HFFc6 (cell line): ENCODE data around the gene DZIP3. TPM values are rescaled to one million over a fixed set of nuclear protein-coding genes. Genes with fewer than 3 reads are reported as not detected.

Source experiments
- DNase-seq: peaks from one replicate; pipeline ENCODE4 v3.0.0-alpha.2; 2018
- H3K27ac Mint-ChIP-seq: 2 replicates; pipeline ENCODE4 v1.8.0; 2020; ENCODE audit warnings: mild to moderate bottlenecking, mixed read lengths
- H3K27me3 Mint-ChIP-seq: 2 replicates; pipeline ENCODE4 v1.8.0; 2021; ENCODE audit warnings: mild to moderate bottlenecking, moderate library complexity, mixed read lengths; ENCODE audit not compliant: insufficient read depth
- H3K36me3 Mint-ChIP-seq: 2 replicates; pipeline ENCODE4 v1.8.0; 2021; ENCODE audit warnings: low read depth, mixed read lengths
- H3K4me1 Mint-ChIP-seq: 2 replicates; pipeline ENCODE4 v1.8.0; 2020; ENCODE audit warnings: low read depth, mixed read lengths
- H3K4me3 Mint-ChIP-seq: 2 replicates; pipeline ENCODE4 v1.8.0; 2020; ENCODE audit warnings: mild to moderate bottlenecking, moderate library complexity, mixed read lengths
- H3K9me3 Mint-ChIP-seq: 2 replicates; pipeline ENCODE4 v1.8.0; 2020; ENCODE audit warnings: mild to moderate bottlenecking, mixed read lengths
- total RNA-seq, 6 experiments: library from RNA; stranded (reverse); fragmentation: NEBNext Ultra II Directional; extraction: Animal tissue kit (Norgen Biotek cat#: 25700); gene quantifications; 2 replicates in 1 of 6; 3 replicates in 5 of 6; pipeline ENCODE4 v1.2.3, GENCODE V29; 2021
- TF ChIP-seq, protein P1 (sequence below): fragments of 200-600 bp; sonication (generic); IDR thresholded peaks from 2 replicates; pipeline ENCODE4 v1.5.0; 2021; ENCODE audit warnings: antibody characterized with exemption, mild to moderate bottlenecking

The DZIP3 gene
- total RNA-seq, 6 experiments from 2014 or later: 9.0 to 13.1 (median 11.9) TPM

- no peaks in the 10 kb centered on the region; the same call in 1 of the 2 replicates for H3K9me3 Mint-ChIP-seq
- no peaks in the 10 kb centered on the region for H3K27me3 Mint-ChIP-seq
- no peak for DNase-seq
- H3K36me3 Mint-ChIP-seq: peaks cover 10% of the 10 kb centered on the region
- no peak overlapping the region for H3K27ac Mint-ChIP-seq
- no peaks in the 10 kb centered on the region for H3K4me1 Mint-ChIP-seq
- H3K4me3 Mint-ChIP-seq: no peak overlapping the region
- TF ChIP-seq, protein P1, sequence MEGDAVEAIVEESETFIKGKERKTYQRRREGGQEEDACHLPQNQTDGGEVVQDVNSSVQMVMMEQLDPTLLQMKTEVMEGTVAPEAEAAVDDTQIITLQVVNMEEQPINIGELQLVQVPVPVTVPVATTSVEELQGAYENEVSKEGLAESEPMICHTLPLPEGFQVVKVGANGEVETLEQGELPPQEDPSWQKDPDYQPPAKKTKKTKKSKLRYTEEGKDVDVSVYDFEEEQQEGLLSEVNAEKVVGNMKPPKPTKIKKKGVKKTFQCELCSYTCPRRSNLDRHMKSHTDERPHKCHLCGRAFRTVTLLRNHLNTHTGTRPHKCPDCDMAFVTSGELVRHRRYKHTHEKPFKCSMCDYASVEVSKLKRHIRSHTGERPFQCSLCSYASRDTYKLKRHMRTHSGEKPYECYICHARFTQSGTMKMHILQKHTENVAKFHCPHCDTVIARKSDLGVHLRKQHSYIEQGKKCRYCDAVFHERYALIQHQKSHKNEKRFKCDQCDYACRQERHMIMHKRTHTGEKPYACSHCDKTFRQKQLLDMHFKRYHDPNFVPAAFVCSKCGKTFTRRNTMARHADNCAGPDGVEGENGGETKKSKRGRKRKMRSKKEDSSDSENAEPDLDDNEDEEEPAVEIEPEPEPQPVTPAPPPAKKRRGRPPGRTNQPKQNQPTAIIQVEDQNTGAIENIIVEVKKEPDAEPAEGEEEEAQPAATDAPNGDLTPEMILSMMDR: no peak
Measured at GRCh38 chr3:108698461-108698860, 108.9 kb downstream of the DZIP3 start.

DNA sequence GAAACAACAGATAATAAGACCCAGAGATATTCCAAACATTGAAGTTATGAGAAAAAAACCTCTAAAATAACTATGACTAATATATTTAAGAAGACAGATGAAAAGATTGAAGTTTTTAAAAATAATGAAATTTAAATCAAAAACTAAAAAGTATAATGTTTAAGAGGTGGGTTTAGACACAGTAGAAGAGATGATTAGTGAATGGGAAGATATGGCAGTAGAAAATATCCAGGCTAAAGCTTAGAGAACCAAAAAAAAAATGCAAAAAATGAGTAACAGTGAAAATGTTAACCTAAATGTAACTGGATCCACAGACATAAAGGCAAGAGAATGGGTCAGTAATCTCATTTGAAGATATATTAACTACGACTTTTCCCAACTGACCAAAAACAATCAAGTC is 115.5 kb downstream of the DZIP3 start:
- TF ChIP-seq, protein P1: no peak
- Mint-ChIP-seq H3K4me1 (no peaks in the 10 kb centered on the region), H3K36me3 (no peaks in the 10 kb centered on the region)

GRCh38 chr3:108713009-108713516 is 123.5 kb downstream of the DZIP3 start:
- no peaks in the 10 kb centered on the region for H3K9me3 Mint-ChIP-seq
- peaks cover 2% of the 10 kb centered on the region; the same call in 1 of the 2 replicates for H3K27me3 Mint-ChIP-seq
- no peak for DNase-seq
- H3K36me3 Mint-ChIP-seq: no peaks in the 10 kb centered on the region
- H3K4me1 Mint-ChIP-seq: no peaks in the 10 kb centered on the region
- TF ChIP-seq, protein P1: no peak
- H3K27ac Mint-ChIP-seq: no peak overlapping the region
- no peak overlapping the region for H3K4me3 Mint-ChIP-seq

More for the DNA sequence above, 115.5 kb downstream of the DZIP3 start:
- H3K4me3 Mint-ChIP-seq: no peak overlapping the region
- no peak overlapping the region for H3K27ac Mint-ChIP-seq
- peaks cover 9% of the 10 kb centered on the region for H3K9me3 Mint-ChIP-seq
- no peak for DNase-seq
- no peaks in the 10 kb centered on the region for H3K27me3 Mint-ChIP-seq

DNA sequence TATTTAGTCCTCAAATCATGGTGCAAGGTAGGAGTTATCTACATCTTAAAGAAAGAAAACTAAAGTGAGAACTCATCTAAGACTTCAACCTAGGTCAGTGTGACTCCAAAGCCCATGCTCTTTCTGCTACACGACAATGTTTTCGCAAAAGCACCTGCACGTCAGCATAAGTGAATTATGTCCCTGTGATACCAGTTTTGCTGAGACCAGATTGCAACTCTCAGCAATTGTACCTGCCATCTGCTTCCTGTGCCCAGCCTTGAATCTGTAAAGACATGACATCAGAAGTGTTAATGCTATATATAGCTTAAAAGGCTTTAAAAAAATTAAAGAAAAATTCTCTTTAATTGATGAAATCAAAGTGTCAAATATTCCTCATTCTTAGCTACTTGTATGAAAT is 124.3 kb downstream of the DZIP3 start:
- no peak for DNase-seq
- TF ChIP-seq, protein P1: no peak
- Mint-ChIP-seq H3K9me3 (no peaks in the 10 kb centered on the region), H3K4me3 (no peak overlapping the region), H3K27ac (no peak overlapping the region), H3K27me3 (peaks cover 2% of the 10 kb centered on the region; the same call in 1 of the 2 replicates), H3K36me3 (no peaks in the 10 kb centered on the region), H3K4me1 (no peaks in the 10 kb centered on the region; the same call in 1 of the 2 replicates)

DNA sequence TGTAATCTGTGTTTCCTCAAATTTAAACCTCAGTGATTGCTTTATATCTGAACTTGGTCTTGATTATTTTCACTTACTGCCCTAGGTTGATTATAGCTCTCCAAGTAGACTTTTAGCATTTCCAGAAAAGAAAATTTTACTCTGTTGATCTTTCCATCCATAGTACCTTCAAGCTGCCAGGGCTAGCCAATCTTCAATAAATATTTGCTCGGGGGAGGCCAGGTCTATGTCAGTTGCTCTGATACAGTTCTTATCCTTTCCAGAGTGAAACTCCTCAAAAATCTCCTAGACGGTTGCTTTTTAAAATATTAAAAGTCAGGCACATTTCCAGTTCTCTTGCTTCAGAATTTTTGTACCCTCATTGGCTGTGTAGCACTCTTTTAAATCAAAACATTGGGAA is 128.9 kb downstream of the DZIP3 start:
- Mint-ChIP-seq H3K4me1 (no peaks in the 10 kb centered on the region; the same call in 1 of the 2 replicates), H3K9me3 (no peaks in the 10 kb centered on the region), H3K4me3 (no peak overlapping the region), H3K27me3 (peaks cover 4% of the 10 kb centered on the region; the same call in 1 of the 2 replicates), H3K36me3 (no peaks in the 10 kb centered on the region), H3K27ac (no peak overlapping the region)
- DNase-seq: no peak
- TF ChIP-seq, protein P1: no peak
